NCI-H345 treated with DMSO at 0.1 percent for 48 hours (cell line): ENCODE measurements around the gene STATH.
"Not testable (repeated sequence)": the region's sequence is repeated elsewhere in the genome, so short reads cannot be mapped to it uniquely, and the experiment has no call there.

Experiments used
- DNase-seq: peaks from one replicate; lab custom pipeline; 2025; ENCODE audit not compliant: unreplicated experiment; lab: John Stamatoyannopoulos, UW

STATH gene, protein sequence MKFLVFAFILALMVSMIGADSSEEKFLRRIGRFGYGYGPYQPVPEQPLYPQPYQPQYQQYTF

DNA sequence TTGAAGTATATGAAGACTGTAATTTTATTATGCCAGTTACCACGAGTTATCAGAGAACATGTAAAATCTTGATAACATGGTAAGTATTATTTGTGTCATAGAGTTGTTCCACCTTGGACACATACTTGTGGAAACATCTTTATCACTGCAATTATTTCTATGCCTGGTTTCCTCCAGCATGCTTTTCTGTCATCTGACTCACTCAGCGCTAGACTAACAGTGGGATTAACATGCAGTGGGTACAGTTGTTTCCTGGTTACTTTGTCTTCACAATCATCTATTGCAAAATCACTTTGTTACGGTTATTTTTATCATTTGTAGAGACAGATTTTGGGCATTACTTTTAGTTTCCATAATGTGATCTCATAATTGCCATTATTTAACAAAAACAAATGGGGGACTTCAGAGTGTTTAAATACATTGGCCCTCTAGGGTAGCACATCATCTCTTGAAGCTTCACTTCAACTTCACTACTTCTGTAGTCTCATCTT is at the start of gene STATH:
STATH (plus strand) TSS at position 441 of the 491 bp plus-strand sequence. CDS start 2,472 bp downstream, outside the sequence.
- DNase-seq: no peak

DNA sequence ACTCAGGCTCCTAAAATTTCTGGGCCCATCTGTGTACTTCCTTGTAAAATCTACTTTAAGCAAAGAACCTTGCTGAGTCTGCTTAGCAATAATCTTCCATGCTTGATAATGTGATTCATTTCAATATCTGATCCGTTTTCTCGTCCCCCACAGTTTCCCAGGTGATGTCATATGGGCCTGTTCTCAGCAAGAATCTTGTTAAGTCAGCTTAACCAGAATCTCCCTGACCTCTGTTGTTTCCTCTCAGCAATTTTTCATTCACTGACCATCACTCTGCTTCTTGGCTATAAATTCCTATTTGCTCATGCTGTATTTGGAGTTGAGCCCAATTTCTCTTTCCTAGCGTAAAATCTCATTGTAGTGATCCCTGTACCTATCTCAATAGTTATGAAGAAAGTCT is 44.2 kb upstream of the STATH start:
- no peak for DNase-seq

DNA sequence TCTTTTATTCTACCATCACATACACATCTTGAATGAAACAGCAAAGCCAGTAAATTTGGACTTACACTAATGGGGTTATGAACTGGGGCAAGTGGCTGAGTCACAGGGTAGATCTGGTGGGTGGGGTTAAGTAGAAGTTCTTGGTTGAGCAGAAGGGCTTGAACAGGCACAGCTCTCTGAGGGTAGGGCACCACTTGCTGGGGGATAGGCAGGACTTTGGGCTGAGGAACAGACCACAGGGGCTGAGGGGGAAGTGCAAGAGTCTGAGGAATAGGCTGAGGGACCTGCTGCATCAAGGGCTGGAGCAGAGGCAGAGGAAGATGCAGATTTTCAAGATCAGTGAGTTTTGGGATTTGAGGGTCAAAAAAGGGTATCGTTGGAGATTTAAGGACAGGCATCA is 38.6 kb upstream of the STATH start:
- DNase-seq: no peak

DNA sequence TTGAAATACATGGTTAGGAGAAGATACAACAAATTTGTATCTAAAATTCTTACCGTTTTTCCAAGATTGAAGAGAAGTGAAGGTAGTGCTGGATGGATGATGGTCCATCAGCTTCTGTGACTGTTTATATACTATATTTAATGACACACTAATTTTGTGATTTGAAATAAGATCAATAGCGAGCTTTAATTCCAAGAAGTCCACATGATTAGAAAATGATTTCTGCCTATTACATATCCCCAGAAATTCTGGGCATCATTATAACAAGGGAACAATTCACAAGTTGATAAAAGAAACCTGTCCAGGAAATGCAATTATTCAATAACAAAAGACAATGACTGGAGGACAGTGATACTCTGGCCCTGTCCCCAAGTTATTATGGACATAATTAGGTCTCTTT is 30.1 kb upstream of the STATH start, which contains the start of gene CSN2:
CSN2 (minus strand) TSS at position 101 of the 400 bp plus-strand sequence. CDS start 4,733 bp downstream, outside the sequence.
- no peak for DNase-seq

DNA sequence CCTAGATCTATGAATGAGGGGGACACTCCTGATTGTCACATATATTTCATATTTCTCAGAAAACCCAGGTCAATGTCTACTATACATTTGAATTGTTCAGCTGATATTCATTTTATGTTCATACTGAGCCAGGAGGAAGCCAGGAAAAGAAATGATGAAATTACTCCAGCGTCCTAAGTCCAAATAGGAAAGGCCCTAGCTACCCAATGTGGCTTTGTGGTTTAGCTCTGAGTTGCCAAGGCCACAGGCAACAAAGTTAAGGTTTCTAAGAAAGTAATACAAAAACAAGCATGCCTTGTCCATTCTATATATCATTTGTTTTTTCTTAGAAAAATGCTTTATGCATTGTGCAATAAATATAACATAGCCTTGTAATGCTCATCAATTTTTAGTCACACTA is 25.7 kb upstream of the STATH start:
- no peak for DNase-seq

DNA sequence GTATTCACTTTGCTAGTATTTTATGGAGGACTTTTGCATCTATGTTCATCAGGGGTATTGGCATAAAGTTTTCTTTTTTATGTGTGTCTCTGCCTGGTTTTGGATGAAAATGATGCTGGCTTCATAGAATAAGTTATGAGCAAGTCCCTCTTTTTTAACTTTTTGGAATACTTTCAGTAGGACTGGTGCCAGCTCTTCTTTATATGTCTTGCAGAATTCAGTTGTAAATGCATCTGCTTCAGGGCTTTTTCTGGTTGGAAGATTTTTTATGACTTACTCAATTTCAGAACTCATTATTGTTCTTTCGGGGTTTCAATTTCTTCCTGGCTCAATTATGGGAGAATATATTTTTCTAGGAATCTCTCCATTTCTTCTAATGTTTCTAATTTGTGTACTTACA is 21.1 kb upstream of the STATH start:
- no peak for DNase-seq

DNA sequence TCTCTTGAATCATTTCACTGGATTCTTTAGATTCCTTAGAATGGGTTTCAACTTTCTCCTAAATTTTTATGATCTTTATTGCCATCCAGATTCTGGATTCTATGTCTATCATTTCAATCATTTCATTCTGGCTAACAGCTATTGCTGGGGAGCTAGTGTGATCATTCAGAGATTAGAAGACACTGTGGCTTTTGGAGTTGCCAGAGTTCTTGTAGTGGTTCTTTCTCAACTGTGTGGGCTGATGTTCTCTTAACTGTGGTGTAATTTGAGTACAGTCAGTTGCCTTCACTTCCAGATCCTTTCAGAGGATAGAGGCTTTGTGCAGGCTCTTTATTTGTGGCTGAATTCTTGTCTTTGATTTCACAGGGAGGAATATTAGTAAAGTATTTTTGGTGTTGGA is 18.2 kb upstream of the STATH start:
- no peak for DNase-seq

DNA sequence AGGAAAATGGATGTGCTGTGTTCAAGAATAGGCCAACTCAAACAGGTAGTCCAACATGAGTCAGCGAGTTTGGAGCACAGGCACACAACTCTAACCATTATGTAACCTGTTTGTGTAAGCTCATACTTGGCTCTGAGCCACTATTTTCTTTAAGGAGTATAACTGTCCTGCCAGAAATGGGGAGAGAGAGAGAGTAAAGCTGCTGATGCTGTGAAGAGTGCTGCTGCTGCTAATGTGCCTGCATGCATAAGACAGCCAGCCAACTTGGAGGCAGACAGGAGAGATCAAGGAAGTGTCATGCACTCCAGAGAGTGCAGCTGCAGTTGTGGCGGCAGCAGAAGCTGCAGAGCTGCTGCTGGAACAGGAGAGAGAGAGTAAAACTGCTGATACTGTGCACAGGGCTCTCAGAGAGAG is 11.7 kb upstream of the STATH start:
- DNase-seq: no peak

DNA sequence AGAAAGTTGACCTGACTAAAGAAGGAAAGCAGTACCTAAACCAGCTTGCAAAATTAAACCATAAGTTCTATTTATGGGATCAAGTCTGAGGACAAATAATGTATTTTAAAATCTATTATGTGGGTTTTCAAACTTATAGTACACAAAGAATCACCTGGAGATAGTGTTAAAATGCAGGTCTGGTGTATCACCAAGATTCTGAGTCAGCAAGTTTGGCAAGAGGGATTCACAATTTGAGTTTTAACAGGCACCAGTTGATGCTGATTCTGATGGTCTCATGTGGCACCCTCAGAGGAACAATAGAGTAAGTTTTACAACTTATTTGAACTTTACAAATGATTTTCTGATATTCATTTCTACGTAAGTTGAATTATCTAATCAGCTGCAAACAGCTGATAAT is 9.1 kb upstream of the STATH start:
- no peak for DNase-seq

DNA sequence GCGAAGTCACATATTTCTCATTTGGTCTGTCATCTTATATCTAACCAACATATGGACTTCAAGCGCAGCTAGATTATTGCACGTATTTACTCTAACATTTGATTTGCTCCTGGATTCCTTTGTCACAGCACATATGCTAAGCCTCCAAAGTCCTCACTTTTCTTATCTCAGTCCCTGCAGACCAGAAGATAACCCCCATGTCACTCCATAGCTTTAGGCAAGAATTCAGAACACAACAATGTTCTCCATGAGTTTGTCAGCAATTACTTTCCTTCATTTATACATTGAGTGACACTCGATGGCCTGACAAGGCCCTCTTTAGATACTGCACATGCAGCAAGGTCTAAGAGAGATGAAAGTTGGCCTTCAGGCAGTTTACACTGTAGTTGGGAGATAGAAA is 4.8 kb upstream of the STATH start:
- no peak for DNase-seq

DNA sequence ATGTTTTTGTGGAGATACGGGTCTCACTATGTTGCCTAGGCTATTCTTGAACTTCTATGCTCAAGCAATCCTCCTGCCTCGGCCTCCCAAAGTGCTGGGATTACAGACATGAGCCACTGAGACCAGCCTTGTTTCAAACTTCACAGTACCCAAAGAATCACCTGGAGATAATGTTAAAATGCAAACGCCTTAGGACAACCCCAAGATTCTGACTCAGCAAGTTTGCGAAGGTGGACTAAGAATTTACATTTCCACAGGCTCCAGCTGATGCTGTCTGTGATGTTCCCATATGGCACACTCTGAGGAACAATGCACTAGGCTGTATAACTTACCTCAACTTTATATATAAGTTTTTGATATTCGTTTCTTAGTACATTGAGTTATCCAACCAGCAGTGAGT is 984 bp upstream of the STATH start:
- DNase-seq: no peak

DNA sequence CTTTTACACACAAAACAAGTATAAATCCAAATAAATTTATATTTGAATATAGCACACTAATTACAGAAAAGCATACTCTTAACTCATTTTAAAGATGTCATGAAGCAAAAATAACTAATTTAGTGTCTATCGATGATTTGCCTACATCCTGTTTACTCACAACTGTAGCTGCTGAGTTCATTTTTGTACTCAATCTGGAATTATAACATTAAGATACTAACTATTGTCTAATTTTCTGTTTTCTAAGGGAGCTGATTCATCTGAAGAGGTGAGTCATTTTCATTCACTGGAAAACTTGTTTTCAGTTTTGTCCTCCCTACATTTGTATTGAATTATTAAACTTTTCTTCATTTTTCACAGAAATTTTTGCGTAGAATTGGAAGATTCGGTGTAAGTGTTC is 3.7 kb downstream of the STATH start:
- DNase-seq: no peak

DNA sequence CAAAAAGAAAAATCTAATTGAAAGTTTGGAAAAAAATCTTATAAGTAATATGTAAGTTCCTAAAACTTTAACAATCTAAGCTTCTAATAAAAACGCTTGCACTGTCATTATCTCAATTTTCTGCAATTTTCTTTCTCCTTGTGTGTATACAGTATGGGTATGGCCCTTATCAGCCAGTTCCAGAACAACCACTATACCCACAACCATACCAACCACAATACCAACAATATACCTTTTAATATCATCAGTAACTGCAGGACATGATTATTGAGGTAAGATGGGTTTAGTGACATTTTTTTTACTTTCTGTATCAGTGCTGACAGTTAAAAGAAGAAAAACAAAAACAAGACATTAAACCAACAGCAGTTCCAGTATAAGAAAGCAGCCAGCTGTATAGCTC is 4.9 kb downstream of the STATH start:
- no peak for DNase-seq

DNA sequence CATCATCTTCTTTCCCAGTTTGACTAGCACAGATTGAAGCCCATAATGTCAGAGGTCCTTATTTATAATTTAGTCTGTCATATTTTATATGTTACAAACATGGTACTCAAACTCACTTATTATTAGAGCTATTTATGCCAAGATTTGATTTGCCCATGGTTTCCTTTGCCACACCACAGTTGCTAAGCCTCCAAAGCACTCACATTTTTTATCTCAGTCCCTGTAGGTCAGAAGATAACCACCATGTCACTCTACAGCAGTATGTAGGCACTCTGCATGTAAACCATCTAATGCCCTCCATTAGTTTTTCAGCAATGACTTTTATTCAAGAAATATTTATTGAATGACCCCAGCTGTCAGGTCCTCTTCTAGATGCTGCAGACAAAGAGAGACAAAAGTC is 6.7 kb downstream of the STATH start:
- no peak for DNase-seq

DNA sequence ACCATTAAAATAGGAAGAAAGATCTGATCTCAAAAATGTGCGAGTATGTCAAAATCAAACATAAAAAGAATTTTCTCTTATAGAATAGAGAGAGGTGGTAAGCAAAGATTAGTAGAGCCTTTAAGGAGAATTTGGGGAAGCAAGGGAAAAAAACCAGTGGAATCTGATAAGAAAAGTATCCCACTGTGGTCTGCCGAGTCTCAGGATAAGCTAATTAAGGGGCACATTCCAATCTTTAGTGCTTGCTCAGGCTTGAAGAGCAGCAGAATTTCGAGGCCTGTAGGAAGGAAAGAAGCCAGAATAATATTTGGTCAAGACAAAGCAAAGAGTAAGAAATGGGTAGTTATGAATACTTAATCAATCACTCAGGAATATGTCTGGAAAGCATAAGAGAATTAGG is 13.0 kb downstream of the STATH start:
- no peak for DNase-seq

DNA sequence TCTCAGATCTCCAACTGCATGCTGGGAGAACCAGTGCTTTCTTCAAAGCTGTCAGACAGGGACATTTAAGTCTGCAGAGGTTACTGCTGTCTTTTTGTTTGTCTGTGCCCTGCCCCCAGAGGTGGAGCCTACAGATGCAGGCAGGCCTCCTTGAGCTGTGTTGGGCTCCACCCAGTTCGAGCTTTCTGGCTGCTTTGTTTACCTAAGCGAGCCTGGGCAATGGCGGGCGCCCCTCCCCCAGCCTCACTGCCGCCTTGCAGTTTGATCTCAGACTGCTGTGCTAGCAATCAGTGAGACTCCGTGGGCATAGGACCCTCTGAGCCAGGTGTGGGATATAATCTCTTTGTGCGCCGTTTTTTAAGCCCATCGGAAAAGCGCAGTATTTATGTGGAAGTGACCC is 23.2 kb downstream of the STATH start:
- DNase-seq: not testable (repeated sequence)

DNA sequence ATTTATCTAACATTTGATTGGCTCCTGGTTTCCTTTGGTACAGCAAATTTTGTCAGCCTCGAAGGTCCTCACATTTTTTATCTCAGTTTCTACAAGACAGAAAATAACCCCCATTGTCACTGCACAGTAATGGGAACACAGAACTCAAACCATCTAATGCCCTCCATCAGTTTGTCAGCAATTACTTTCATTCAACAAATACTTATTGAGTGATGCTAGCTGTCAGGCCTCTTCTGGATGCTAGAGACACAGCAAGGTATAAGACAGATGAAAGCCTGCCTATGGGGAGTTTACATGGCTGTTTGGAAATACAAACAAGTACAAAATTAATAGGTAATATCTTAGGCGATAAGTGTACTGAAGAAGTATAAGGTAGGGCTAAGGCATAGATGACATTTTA is 27.5 kb downstream of the STATH start:
- DNase-seq: no peak

DNA sequence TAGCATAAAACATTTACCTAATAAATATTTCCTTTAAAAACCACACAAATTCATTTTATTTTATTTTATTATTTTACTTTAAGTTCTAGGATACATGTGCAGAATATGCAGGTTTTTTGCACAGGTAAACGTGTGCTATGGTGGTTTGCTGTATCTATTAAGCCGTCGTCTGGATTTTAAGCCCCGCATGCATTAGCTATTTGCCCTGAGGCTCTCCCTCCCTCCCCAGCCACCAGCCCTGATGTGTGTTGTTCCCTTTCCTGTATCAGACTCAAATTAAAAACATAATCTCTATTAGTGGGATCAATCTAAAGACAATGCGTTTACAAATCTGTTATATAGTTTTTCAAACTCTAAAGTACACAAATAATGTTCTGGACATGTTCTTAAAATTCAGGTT is 31.2 kb downstream of the STATH start:
- DNase-seq: no peak

DNA sequence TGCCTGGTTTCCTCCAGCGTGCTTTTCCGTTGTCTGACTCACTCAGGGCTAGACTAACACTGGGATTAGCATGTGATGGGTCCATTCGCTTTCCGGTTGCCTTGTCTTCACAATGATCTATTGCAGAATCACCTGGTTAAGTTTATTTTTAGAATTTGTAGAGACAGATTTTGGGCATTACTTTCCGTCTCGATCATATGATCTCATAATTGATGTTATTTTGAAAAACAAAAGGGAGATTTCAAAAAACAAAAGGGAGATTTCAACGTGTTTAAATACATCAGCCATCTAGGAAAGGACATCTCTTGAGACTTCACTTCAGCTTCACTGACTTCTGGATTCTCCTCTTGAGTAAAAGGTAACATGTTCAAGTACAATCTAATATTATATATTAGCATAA is 32.4 kb downstream of the STATH start, which contains the start of gene HTN3:
HTN3 (plus strand) TSS at position 301 of the 400 bp plus-strand sequence. CDS start 2,282 bp downstream, outside the sequence.
- not testable (repeated sequence) for DNase-seq

DNA sequence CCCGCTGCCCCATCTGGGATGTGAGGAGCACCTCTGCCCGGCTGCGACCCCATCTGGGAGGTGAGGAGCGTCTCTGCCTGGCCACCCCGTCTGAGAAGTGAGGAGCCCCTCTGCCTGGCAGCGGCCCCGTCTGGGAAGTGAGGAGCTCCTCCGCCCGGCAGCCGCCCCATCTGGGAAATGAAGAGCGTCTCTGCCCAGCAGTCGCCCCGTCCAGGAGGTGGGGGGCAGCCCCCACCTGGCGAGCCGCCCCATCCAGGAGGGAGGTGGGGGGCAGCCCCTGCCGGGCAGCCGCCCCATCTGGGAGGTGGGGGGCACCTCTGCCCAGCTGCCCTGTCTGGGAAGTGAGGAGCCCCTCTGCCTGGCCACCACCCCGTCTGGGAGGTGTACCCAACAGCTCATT is 41.8 kb downstream of the STATH start:
- not testable (repeated sequence) for DNase-seq

DNA sequence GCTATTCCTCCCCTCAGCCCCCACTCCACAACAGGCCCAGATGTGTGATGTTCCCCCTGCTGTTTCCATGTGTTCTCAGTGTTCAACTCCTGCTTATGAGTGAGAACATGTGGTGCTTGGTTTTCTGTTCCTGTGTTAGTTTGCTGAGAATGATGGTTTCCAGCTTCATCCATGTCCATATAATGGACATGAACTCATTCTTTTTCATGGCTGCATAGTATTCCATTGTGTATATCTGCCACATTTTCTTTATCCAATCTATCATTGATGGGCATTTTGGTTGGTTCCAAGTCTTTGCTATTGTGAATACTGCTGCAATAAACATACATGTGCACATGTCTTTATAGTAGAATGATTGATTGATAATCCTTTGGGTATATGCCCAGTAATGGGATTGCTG is 44.2 kb downstream of the STATH start:
- DNase-seq: not testable (repeated sequence)

DNA sequence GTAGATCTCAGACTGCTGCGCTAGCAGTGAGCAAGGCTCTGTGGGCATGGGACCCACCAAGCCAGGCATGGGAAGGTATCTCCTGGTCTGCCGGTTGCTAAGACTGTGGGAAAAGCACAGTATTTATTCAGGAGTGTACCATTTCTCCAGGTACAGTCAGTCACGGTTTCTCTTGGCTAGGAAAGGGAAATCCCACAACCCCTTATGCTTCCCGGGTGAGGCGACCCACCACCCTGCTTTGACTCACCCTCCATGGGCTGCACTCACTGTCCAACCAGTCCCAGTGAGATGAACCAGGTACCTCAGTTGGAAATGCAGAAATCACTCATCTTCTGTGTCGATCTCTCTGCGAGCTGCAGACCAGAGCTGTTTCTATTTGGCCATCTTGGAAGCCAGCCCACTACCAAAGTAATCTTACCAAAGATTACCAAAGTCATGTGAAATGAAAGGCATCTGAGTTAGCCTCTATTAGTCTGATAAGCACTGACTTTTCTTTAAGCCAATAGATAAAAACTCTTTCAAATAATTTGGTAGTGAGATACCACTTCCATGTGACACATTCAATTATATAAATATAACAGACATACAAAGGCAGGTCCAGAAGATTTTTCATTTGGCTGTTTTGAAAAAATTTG is 46.0 kb downstream of the STATH start:
- DNase-seq: no peak

DNA sequence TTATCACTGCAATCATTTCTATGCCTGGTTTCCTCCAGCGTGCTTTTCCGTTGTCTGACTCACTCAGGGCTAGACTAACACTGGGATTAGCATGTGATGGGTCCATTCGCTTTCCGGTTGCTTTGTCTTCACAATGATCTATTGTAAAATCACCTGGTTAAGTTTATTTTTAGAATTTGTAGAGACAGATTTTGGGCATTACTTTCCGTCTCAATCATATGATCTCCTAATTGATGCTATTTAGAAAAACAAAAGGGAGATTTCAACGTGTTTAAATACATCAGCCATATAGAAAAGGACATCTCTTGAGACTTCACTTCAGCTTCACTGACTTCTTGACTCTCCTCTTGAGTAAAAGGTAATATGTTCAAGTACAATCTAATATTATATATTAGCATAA is 54.4 kb downstream of the STATH start, which contains the start of gene HTN1:
HTN1 (plus strand) TSS at position 301 of the 400 bp plus-strand sequence. CDS start 2,639 bp downstream, outside the sequence.
- DNase-seq: not testable (repeated sequence)
